H1 (cell line): ENCODE data around the gene CAMTA1. TPM values are rescaled to one million over a fixed set of nuclear protein-coding genes. Genes with fewer than 3 reads are reported as not detected.

Experiments used
- ATF3 ChIP-seq: IDR thresholded peaks from 2 replicates; pipeline ENCODE4 v1.6.1; 2011; ENCODE audit warnings: low read depth, mild to moderate bottlenecking, low read length; ENCODE audit not compliant: insufficient read depth
- CTCF ChIP-seq, 3 experiments: IDR thresholded peaks; 1 replicate in 2 of 3; 2 replicates in 1 of 3; pipeline versions ENCODE4 v1.5.1 to v1.6.1; 2011; ENCODE audit warnings: low read length in 3 of 3, mild to moderate bottlenecking in 3 of 3, inconsistent platforms in 2 of 3, low read depth in 1 of 3, moderate library complexity in 1 of 3; ENCODE audit not compliant: insufficient read depth in 1 of 3; ENCODE audit errors: control extremely low read depth in 1 of 3
- EP300 ChIP-seq, 2 experiments: IDR thresholded peaks; 1 replicate in 1 of 2; 2 replicates in 1 of 2; pipeline ENCODE4 v1.6.1; 2011 to 2012; ENCODE audit warnings: low read depth in 2 of 2, low read length in 2 of 2, mild to moderate bottlenecking in 2 of 2, borderline replicate concordance in 1 of 2, inconsistent platforms in 1 of 2, moderate library complexity in 1 of 2
- JUND ChIP-seq: IDR thresholded peaks from 2 replicates; pipeline ENCODE4 v1.6.1; 2011; ENCODE audit warnings: mild to moderate bottlenecking, improper control_type of control experiment, low read length
- TCF12 ChIP-seq: IDR thresholded peaks from 2 replicates; pipeline ENCODE4 v1.6.1; 2011; ENCODE audit warnings: low read depth, mild to moderate bottlenecking, low read length
- polyA plus RNA-seq, 7 experiments: library from polyadenylated mRNA; depleted of rRNA in 3 of 7; stranded (reverse) in 5 of 7; unstranded in 2 of 7; fragments of >200 nt in 5 of 7; fragments of 200-250 nt in 2 of 7; gene quantifications; 1 replicate in 5 of 7; 2 replicates in 1 of 7; 4 replicates in 1 of 7; pipeline versions ENCODE4 v1.2.1 to v1.2.3, GENCODE V29; 2011 to 2013; ENCODE audit warnings: missing spikeins in 2 of 7, mixed read lengths in 2 of 7
- total RNA-seq: library from RNA; stranded (reverse); fragmentation: NEBNext Ultra II Directional; extraction: Animal tissue kit (Norgen Biotek cat#: 25700); gene quantifications from 2 replicates; pipeline ENCODE4 v1.2.1, GENCODE V29; 2021

The CAMTA1 gene
- total and polyA plus RNA-seq, 2 of the 8 experiments (the other 6 are each of a cell fraction or from before 2014, with no cell fraction given): 65.0 to 119 TPM

GRCh38 chr1:7505094-7505770, 720.0 kb downstream of the CAMTA1 start (continued):
- no peak for TF ChIP-seq EP300 (IDR thresholded peaks at IDR 0.05; ENCODE audit: borderline replicate concordance in 1 of 2, low read depth in 2 of 2, low read length in 2 of 2)
- no peak for TF ChIP-seq TCF12
- no peak for TF ChIP-seq ATF3
- no peak for TF ChIP-seq CTCF (IDR thresholded peaks at IDR 0.05; ENCODE audit: control extremely low read depth in 1 of 3, insufficient read depth in 1 of 3, low read depth in 1 of 3, low read length in 3 of 3)
- no peak for TF ChIP-seq JUND
